T-helper 2 cell treated with Interferon-gamma antibody and Interleukin-4, amounts not matched to agents 100 ng/mL and 5 ng/mL, for 36 hours (primary cell): Measurements from ENCODE around the gene PCAT7. TPM values are rescaled to one million over a fixed set of nuclear protein-coding genes. Genes with fewer than 3 reads are reported as not detected.
"Not testable (repeated sequence)": the region's sequence is repeated elsewhere in the genome, so short reads cannot be mapped to it uniquely, and the experiment has no call there.

Experiments used
- intact Hi-C: fragments of 100-400 bp; cut with micrococcal nuclease; formaldehyde crosslinking; loops from one replicate; pipeline ENCODE4 v1.15.1; 2023
- total RNA-seq: library from RNA; stranded (reverse); gene quantifications from 2 replicates; pipeline ENCODE4 v1.2.3, GENCODE V29; 2022

Gene PCAT7
- not detected in 2 replicates for total RNA-seq

DNA sequence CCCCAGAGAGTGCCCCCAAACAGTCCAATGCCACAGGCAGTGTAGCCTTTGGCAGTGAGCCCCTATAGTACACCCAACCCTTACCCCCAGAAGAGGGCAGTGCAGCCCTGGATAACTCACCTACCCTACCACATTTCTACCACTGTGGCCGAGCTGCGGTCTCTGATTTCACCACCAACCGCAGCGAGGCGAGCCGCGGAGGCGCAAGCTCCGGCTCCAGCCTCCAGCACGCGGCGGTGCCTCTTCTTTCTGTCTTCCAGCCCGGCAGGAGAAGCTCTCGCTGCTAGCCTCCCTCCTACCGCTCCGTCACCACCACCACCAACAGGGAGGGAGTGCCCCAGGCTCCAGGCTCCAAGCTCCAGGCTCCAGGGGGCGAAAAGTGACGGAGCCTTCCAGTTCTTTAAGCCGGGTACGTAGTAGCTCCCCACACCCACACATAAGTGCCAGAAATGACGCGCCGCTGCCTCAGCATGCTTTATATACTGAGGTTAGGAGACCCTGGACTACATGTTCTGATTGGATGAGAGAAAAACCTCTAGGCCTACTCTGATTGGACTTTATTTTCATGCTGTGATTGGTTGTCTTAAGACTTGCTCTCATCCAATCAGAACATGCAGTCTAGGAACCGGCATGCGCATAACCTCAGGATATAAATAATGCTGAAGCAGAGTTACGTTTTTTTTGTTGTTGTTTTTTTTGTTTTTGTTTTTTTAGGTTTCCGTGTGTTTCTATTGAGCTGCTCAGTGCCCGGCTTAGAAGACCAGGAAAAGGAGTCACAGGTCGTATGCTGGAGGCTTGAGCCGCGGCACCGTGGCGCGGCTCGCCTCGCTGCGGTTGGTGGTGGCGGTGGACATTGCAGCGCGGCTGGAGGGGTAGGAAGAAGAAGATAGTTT, at the start of gene PCAT7:
TSS of gene PCAT7 (plus strand) at position 645 of the 893 bp plus-strand sequence.
- intact Hi-C loops, result no loop called here

DNA sequence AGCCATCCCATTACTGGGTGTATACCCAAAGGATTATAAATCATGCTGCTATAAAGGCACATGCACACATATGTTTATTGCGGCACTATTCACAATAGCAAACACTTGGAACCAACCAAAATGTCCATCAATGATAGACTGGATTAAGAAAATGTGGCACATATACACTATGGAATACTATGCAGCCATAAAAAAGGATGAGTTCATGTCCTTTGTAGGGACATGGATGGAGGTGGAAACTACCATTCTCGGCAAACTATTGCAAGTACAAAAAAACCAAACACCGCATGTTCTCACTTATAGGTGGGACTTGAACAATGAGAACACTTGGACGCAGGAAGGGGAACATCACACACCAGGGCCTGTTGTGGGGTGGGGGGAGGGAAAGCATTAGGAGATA, 48.5 kb upstream of the PCAT7 start:
- intact Hi-C loops, result not testable (repeated sequence)

DNA sequence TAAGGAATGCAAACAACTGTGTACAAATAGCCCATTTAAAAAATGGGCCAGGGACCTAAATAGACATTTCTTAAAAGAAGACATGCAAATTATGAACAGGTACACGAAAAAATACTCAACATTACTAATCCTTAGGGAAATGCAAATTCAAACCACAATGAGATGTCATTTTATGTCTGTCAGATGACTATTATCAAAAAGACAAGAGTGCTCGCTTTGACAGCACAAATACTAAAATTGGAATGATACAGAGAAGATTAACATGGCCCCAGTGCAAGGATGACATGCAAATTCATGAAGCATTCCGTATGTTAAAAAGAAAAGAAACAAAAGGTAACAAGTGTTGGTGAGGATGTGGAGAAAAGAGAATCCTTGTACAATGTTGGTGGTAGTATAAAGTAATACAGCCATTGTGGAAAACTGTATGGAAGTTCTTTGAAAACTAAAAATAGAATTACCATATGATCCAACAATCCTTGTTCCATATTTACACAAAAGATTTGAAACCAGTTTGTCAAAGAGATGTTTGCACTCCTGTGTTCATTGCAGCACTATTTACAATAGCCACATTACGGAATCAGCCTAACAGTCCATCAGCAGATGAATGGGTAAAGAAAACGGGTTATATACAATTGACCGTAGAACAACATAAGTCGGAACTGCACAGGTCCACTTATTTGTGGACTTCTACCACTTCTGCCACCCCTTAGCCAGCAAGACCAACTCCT, 47.2 kb upstream of the PCAT7 start:
- intact Hi-C loops, result no loop called here

DNA sequence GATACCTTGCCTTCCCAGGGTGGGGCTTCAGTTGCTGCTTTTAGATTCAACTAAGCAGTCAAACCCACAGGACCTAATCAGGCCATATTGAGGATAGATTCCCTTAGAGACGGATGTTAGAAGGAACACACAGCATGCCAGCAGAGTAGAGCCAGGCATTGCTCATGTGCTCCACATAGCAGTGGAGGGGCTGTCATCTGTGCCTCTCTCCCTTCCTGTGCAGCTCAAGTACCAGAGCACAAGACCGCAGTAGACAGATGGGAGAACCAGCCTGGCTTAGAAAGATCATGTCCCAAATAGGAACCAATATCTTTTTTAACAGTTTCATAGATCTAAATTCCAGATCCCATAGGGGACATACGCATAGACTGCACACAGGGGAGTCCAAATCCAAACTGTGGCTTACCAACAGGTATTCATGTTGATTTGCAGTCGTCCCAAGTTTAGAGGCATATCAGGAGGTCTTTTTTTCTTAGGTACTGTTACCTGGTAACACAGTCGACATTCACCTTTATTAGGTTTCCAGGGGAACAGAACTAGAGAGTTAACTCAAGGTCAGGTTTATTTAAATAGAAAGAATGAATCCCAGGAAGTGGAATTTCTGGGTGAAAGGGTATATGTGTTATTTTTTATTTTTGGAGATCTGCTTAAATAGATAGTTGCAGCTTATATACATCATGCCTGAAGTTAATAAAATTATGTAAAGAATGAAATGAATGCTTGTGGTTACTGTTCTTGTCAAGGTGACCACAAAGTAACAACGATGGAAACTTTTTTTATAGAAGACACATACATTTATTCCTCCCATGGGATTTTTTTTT, 43.5 kb upstream of the PCAT7 start:
- intact Hi-C loops, result no loop called here

DNA sequence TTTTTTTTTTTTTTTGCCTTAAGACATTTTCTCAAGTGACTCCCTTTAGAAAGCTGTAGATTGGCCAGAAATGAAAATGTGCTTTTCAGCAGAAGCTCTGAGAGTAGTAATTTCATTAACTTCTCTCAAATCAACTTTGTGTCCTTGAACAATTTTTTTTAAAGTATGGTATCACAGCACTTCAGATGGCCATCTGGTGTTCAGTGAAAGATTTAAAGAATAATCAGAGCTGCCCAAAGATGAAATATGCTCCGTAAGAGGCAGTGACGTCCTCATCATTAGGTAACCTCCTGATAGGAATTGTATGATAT, 43.0 kb upstream of the PCAT7 start:
- intact Hi-C loops, result no loop called here

DNA sequence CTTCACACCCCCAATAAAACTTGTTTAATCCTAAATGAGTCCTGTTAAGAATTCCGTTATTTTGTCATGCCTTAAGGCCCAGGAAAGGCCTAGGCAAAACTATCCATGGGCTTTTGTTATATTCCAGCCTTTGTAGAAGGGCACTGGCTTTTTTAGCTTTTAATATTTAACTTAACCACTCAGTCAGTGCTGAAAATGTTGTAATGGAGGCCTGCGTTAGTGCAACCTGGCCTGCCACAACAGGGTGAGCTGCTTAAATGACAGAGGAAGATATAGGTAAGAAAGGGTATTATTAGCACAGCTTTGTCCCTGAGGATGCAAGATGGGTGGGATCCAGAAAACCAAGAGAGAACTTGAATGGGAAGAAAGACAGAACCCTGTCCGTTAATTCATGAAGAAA, 40.2 kb upstream of the PCAT7 start:
- intact Hi-C loops, result no loop called here

DNA sequence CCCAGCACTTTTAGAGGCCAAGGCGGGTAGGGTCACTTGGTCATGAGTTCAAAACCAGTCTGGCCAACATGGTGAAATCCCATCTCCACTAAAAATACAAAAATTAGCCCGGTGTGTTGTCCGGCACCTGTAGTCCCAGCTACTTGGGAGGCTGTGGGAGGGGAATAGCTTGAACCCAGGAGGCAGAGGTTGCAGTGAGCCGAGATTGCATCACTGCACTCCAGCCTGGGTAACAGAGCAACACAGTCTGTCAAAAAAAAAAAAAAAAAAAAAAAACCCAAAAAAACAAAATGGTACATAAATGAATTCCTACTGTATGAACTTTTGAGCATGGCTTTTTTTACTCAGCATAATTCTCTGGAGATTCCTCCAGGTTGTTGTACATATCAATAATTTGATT, 37.6 kb upstream of the PCAT7 start:
- intact Hi-C loops, result no loop called here

DNA sequence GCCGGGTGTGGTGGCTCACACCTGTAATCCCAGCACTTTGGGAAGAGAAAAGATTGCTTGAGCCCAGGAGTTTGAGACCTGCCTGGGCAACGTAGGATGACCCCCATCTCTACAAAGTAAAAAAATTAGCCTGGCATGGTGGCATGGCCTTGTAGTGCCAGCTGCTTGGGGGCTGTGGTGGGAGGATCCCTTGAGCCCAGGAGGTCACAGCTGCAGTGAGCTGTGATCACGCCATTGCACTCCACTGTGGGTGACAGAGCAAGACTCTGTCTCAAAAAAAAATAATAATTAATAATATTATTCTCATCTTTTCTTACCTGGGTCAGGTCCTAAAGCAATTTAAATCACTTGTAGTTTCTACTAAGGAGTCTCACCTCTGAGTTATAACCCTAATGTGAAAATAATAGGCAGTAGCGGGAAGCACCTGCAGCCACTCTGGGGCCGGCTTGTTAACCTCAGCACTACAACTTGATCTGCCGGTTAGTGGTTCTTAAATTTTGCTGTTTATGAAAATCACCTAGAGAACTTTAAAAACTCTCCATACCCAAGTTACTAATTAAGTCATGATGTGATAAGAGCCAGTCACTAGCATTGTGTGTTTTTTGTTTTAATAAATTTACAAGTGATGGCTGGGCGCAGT, 29.4 kb upstream of the PCAT7 start:
- intact Hi-C loops, result no loop called here

DNA sequence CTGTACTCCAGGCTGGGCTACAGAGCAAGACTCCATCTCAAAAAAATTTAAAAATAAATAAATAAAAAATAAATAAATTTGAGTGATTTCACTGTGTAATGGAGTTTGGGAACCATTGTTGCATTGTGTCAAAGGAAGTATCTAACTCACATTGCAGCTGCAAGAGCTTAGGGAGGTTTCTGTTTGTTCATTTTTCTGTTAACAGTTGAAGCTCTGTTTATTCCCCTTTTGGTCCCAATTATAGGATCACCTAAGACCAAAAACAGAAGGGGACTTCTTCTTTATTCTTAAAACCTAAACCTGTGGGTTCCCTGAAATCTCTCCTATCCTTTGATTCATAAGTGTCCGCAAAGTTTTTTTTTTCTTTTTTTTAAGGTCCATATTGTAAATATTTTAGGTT, 28.6 kb upstream of the PCAT7 start:
- intact Hi-C loops, result no loop called here

DNA sequence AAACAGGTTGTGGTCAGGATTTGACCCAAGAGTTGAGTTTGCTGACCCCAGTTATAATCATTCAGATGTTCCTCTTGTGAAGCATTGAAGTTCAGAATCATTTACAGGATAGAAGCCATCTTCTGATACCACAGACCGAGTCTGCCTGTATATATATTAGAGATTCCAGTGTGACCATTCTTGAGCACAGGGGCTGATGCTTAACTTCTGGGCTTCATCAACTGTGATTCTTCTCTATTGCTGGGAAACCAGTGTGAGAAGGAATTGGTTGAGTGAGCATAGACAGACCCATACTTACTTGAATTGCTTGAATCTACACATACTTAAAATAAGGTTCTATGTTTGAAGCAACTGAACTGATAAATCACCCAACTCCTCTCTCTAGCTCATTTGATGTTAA, 27.9 kb upstream of the PCAT7 start:
- intact Hi-C loops, result no loop called here

DNA sequence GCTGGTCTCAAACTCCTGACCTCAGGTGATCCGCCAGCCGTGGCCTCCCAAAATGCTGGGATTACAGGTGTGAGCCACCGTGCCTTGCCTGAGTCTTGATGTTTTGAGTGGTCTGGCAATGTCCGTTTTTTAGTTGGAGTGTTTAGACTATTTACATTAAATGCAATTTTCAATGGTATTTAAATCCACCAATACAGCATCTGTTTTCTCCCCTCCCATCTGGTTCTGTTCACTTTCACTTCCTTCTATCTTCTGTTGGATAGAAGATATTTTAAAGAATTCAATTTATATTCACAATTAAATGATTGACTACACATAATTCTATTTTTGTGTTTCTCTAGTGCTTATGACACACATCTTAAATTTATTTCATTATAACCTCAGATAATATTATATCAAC, 26.0 kb upstream of the PCAT7 start:
- intact Hi-C loops, result no loop called here

DNA sequence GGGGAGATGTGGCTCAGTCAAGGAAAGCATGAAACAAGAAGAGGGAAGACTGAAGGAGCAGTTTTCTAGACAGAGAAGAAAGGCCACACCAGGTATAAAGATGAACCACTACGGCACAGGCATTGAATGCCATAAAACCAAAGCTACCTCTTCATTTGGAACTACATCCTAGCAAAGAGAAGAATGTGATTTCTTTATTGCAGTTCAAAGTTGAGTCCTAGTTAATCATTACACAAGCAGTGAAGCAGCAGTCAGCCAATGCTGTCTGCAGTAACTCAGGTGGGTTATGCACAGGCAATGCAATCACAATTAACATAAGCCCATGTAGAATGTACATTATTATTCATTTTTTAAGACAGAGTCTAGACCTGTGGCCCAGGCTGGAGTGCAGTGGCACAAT, 21.7 kb upstream of the PCAT7 start:
- intact Hi-C loops, result no loop called here

DNA sequence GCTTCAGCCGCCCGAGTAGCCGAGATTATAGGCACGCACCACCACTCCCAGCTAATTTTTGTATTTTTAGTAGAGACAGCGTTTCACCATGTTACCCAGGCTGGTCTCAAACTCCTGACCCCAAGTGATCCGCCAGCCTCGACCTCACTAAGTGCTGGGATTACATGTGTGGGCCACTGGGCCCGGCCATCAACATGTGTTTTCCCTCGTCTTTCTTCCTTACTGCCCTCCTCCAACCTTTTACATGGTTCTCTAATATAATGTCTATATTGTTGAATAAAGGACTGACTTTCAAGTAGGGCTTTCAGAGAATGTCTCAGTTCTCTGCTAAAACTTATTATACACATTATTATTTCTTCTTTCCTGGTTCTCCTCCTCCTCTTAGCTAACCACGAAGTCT, 21.3 kb upstream of the PCAT7 start:
- intact Hi-C loops, result no loop called here

DNA sequence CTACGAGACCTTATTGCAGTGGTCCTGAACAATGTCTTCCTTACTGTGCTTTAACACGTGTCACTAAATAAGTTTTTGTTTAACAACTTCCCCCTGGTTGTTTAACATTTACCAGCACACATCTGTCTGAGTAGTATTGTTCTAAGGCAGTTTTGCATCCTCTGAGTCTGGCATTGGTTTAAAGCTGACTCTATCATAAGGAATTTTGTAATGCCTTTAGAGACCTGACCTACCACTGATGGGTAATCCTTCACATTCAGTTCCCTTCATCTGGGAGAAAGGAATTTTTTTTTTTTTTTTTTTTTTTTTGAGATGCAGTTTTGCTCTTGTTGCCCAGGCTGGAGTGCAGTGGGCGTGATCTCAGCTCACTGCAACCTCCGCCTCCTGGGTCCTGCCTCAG, 20.0 kb upstream of the PCAT7 start:
- intact Hi-C loops, result no loop called here

DNA sequence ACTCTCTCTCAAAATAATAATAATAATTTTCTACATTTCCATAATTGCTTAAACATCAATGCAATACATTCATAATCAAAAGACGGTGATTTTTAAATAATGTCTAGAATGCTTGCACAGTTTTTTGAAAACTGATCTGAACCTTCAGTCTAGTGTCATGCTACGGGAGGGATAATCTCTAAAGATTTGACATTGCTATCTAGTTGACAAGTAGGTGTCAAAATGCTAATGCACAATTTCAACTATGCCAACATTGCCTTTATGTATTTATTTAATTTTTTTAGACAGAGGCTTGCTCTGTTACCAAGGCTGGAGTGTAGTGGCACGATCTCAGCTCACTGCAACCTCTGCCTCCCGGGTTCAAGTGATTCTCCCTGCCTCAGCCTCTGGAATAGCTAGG, 16.0 kb upstream of the PCAT7 start:
- intact Hi-C loops, result no loop called here

DNA sequence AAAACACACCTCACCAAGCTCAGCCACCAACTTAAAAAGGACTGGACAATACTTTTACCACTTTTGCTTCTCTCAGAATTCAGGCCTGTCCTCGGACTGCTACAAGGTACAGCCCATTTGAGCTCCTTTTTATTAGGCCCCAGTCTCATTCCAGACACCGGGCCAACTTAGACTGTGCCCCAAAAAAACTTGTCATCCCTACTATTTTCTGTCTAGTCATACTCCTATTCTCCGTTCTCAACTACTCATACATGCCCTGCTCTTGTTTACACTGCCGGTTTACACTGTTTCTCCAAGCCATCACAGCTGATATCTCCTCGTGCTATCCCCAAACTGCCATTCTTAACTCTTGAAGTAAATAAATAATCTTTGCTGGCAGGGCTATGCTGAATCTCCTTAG, 10.5 kb upstream of the PCAT7 start:
- intact Hi-C loops, result not testable (repeated sequence)

DNA sequence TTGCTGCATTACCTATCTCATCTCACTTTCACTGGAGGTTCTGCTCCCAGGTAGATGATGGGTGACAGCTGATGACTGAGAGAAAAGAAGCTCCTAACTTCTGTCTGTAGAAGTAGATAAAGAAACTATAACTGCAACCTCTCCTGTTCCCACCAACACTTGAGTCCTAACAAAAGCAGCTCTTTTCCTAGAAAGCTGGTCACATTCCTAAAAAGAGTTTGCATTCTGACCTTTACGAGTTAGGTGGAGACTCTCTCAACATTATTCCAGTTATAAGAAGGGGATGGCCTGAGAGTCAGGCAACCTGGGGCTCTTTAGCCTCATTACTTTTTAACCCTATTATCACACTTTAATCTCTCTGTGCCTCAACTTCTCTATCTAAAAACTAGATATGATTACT, 8.9 kb upstream of the PCAT7 start:
- intact Hi-C loops, result no loop called here

DNA sequence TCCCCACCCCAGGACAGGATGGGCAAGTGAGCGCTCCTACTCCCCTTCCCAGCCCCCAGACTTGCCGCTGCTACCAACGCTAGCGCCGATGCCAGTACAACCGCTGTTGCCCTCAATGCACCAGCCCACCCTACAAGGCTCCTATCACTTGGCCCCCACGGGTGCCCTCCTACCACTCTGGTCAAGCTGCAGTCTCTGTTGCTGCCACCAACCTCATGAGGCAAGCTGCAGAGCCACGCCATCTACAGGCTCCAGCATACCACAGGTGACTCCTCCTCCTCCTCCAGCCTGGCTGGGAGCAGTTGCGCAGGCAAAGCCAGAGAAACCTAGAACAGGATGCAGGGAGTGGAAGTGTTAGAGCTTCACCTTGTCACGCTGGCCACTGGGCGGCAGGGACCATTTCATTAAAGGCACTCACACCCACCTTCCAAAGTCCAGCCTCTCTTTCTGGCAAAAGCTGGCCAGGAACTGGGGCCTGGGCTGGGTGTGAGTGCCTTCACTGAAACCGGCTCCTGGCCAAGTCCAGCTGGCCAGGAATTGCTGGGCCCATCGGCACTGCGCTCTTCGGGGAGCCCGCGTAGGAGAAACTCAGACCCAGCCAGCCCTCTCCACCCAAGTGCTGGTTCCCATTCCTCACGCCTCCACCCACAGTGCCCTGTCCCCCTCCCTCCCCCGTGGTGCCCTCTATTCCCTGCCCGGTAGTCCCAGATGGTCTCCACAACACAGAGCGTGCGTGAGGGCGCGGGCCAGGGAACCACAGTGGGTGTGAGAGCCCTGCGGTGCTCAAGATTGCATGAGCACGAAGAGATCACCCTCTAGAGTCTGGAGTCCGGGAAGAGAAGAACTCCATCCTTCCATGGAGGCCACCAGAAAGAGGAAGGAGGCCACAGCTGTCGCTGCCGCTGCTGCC, 1.6 kb upstream of the PCAT7 start:
- intact Hi-C loops, result no loop called here

DNA sequence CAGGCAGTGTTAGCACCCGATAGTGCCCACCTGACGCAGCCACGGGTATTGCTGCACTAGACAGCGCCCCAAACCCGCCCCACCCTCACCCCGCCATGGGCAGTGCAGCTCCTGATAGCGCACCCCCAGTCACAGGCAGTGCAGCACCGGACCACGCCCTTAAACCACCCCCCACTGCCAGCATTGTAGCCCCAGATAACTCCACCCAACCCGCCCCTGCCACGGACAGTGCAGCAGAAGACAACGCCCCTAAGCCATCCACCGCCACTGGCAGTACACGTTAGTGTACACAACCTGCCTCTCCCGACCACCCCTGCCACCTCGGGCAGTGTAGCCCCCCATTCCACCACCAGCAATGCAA, 825 bp upstream of the PCAT7 start:
- intact Hi-C loops, result no loop called here

DNA sequence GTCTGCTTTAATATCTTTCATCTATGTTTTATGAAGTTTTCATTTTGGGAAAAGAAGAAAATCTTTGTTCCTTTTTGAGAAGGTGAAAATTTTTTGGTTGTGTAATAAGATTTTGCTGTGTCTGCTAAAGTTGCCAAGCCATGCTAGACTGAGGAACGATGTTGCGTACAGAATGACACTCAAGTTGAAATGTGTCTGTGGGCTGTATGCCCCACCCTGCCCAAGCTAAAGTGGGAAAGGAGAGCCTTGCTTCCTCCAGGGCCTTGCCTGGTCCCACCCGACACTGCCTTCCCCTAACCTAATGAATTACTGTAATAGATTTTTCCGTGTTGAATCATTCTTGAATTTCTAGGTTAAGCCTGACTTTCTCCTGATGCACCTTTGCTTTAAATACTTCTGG, 2.5 kb downstream of the PCAT7 start:
- intact Hi-C loops, result no loop called here

DNA sequence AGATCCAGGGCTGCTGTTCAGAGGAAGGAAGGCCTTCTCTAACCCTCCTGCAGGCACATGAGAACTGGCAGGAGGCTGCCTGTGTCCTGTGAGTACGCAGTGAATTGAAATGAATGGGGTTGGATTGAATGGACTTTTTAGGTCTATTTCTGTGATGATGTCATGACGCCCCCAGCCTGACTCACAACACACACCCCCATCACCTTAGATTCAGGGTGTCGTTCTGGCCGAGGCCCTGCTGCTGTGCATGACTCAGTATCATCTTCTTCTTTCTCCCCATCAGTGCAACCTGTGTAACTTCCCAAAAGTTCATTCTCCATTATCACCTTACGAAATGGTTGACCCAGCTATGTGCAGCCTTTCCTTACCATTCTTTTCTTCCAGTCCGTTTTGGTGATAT, 5.4 kb downstream of the PCAT7 start:
- intact Hi-C loops, result no loop called here
